Panc1 (cell line): ENCODE results near the gene APEX1. TPM values are rescaled to one million over a fixed set of nuclear protein-coding genes. Genes with fewer than 3 reads are reported as not detected.

Source experiments
- ATAC-seq: fragments of 200-7000 bp; cut with Tn5 transposase; 2 replicates; pipeline ENCODE4 v1.9.1; 2020; ENCODE audit warnings: mild to moderate bottlenecking, moderate library complexity
- BruUV-seq: library from RNA; stranded (reverse); fragments of 400-500 nt; replicated peaks from 2 replicates; lab custom pipeline; 2021; lab: Mats Ljungman, UMichigan
- CTCF ChIA-PET: fragments of 300-600 bp; sonication (Branson Sonifier 250); formaldehyde crosslinking; loops from one replicate; lab custom pipeline; 2022; ENCODE audit warnings: antibody characterized with exemption; lab: Charles Lee
- POLR2A ChIA-PET: fragments of 300-600 bp; sonication (Branson Sonifier 250); formaldehyde crosslinking; loops from one replicate; lab custom pipeline; 2022; ENCODE audit warnings: antibody characterized with exemption; lab: Charles Lee
- DNase-seq: peaks from one replicate; pipeline ENCODE4 v3.0.0-alpha.2; 2010; ENCODE audit warnings: low read depth, low spot score
- H3K27ac ChIP-seq: 2 replicates; pipeline ENCODE4 v1.5.1; 2011; ENCODE audit warnings: mild to moderate bottlenecking, low read length, inconsistent platforms
- H3K27me3 ChIP-seq: fragments of 200-500 bp; sonication (Bioruptor generic); 2 replicates; pipeline ENCODE4 v1.6.0; 2014; ENCODE audit warnings: low read length, inconsistent platforms; ENCODE audit not compliant: control insufficient read depth, insufficient read depth
- H3K36me3 ChIP-seq: fragments of 200-500 bp; sonication (Bioruptor generic); 2 replicates; pipeline ENCODE4 v1.5.1; 2014; ENCODE audit warnings: inconsistent platforms, mild to moderate bottlenecking, low read length, moderate library complexity; ENCODE audit not compliant: control insufficient read depth, insufficient read depth
- H3K4me1 ChIP-seq: 2 replicates; pipeline ENCODE4 v1.5.1; 2011; ENCODE audit warnings: inconsistent platforms, mild to moderate bottlenecking, low read length, moderate library complexity; ENCODE audit not compliant: control insufficient read depth, insufficient read depth
- H3K4me3 ChIP-seq, 2 experiments: 2 replicates each; pipeline ENCODE4 v1.5.1; 2011 to 2012; ENCODE audit warnings: low read depth in 2 of 2, low read length in 2 of 2, mild to moderate bottlenecking in 2 of 2, inconsistent platforms in 1 of 2, moderate library complexity in 1 of 2
- H3K9me3 ChIP-seq: fragments of 200-500 bp; sonication (Bioruptor generic); 2 replicates; pipeline ENCODE4 v1.5.1; 2014; ENCODE audit warnings: low read depth, mild to moderate bottlenecking, inconsistent platforms, low read length, moderate library complexity; ENCODE audit not compliant: control insufficient read depth, insufficient read depth
- CTCF ChIP-seq: fragments of 450-650 bp; IDR thresholded peaks from 2 replicates; pipeline ENCODE4 v1.5.1; 2017; ENCODE audit warnings: mild to moderate bottlenecking
- POLR2AphosphoS5 ChIP-seq: IDR thresholded peaks from 2 replicates; pipeline ENCODE4 v1.6.1; 2012; ENCODE audit warnings: mild to moderate bottlenecking, low read depth, low read length, moderate library complexity
- REST ChIP-seq, 2 experiments: IDR thresholded peaks; 2 replicates each; pipeline ENCODE4 v1.6.1; 2011 to 2012; ENCODE audit warnings: low read depth in 2 of 2, control low read depth in 1 of 2, low read length in 1 of 2, mild to moderate bottlenecking in 1 of 2, moderate library complexity in 1 of 2; ENCODE audit not compliant: insufficient read depth in 1 of 2
- SIN3A ChIP-seq: IDR thresholded peaks from 2 replicates; pipeline ENCODE4 v1.6.1; 2012; ENCODE audit warnings: low read depth, mild to moderate bottlenecking, low read length, moderate library complexity, borderline replicate concordance; ENCODE audit not compliant: insufficient read depth
- TCF7L2 ChIP-seq: IDR thresholded peaks from 2 replicates; pipeline ENCODE4 v1.6.1; 2011; ENCODE audit warnings: mild to moderate bottlenecking, low read depth, low read length, inconsistent platforms
- in situ Hi-C: cut with HindIII; loops from 2 replicates; pipeline ENCODE4 v1.10.0; 2016; ENCODE audit warnings: low sequenced_read_pairs, low pct_unique_long_range_greater_than_20kb
- intact Hi-C: fragments of 100-400 bp; cut with micrococcal nuclease; formaldehyde crosslinking; loops from one replicate; pipeline ENCODE4 v1.10.0; 2022; ENCODE audit not compliant: unreplicated experiment
- total RNA-seq: library from RNA; stranded (reverse); gene quantifications from one replicate; pipeline ENCODE4 v1.2.1, GENCODE V29; 2021; ENCODE audit not compliant: unreplicated experiment

APEX1 gene
- total RNA-seq, 1 experiment from 2014 or later, result 163 TPM

- no peak for ATAC-seq
- BruUV-seq, result no TSS peak
- in situ Hi-C loops, result no loop called here
These were observed 37.5 kb downstream of the APEX1 start for GRCh38 chr14:20492486-20492885.

GRCh38 chr14:20493634-20494033 is 38.6 kb downstream of the APEX1 start:
- no peak for ATAC-seq
- Histone ChIP-seq H3K36me3 (no peaks in the 10 kb centered on the region), H3K4me1 (no peaks in the 10 kb centered on the region), H3K9me3 (no peaks in the 10 kb centered on the region), H3K27ac (no peak overlapping the region), H3K27me3 (no peaks in the 10 kb centered on the region), H3K4me3 (no peak overlapping the region)
- BruUV-seq, result no TSS peak
- no peak for DNase-seq
- intact Hi-C loops (no loop called here), in situ Hi-C loops (no loop called here)
- TF ChIP-seq REST (IDR thresholded peaks at IDR 0.05; ENCODE audit: insufficient read depth in 1 of 2, low read depth in 2 of 2, low read length in 1 of 2) (no peak), TCF7L2 (no peak), SIN3A (no peak), CTCF (no peak), POLR2AphosphoS5 (no peak)
- CTCF ChIA-PET, result no interaction called here
- POLR2A ChIA-PET, result interaction anchor here (0.6 to 0.7 kb wide), 2 partner anchors 14 to 22 kb away, joined by 6 to 21 read pairs; no protein-coding TSS in a partner anchor

More at GRCh38 chr14:20492486-20492885, 37.5 kb downstream of the APEX1 start:
- Histone ChIP-seq H3K27ac (no peak overlapping the region), H3K27me3 (no peaks in the 10 kb centered on the region), H3K4me3 (no peak overlapping the region), H3K4me1 (no peaks in the 10 kb centered on the region), H3K9me3 (no peaks in the 10 kb centered on the region), H3K36me3 (no peaks in the 10 kb centered on the region)
- CTCF ChIA-PET, result no interaction called here
- DNase-seq, result no peak
- TF ChIP-seq POLR2AphosphoS5 (no peak), REST (IDR thresholded peaks at IDR 0.05; ENCODE audit: insufficient read depth in 1 of 2, low read depth in 2 of 2, low read length in 1 of 2) (no peak), CTCF (no peak), SIN3A (no peak), TCF7L2 (no peak)
- POLR2A ChIA-PET, result no interaction called here
- intact Hi-C loops, result no loop called here
